Measurements from ENCODE around the gene CTPS2. TPM values are rescaled to one million over a fixed set of nuclear protein-coding genes. Genes with fewer than 3 reads are reported as not detected.

The CTPS2 gene
- total and polyA plus RNA-seq, 10 of the 15 experiments (the other 5 are each of a cell fraction or from before 2014, with no cell fraction given): 5.9 to 17.8 (median 14.2) TPM

GRCh38 chrX:16683007-16683664 is 29.3 kb downstream of the CTPS2 start:
- no peaks in the 10 kb centered on the region for H3K79me2 ChIP-seq (ENCODE audit: control insufficient read depth, insufficient read depth, low read length)
- ChIA-PET CTCF (interaction anchor here (3.5 kb wide), 1 partner anchor 13 kb away, joined by 19 read pairs; no protein-coding TSS in a partner anchor), RAD21 (ENCODE audit: unreplicated experiment) (no interaction called here), SMC1A (ENCODE audit: uncharacterized antibody, unreplicated experiment) (interaction anchor here (0.9 kb wide), 1 partner anchor 13 kb away, joined by 4 read pairs; no protein-coding TSS in a partner anchor), POLR2A (no interaction called here)
- TF ChIP-seq BACH1 (IDR thresholded peaks at IDR 0.05; ENCODE audit: borderline replicate concordance) (no peak), KAT2A (conservative IDR thresholded peaks at IDR 0.05; ENCODE audit: control insufficient read depth, low read depth, low read length) (no peak), MEF2A (IDR thresholded peaks at IDR 0.05; ENCODE audit: insufficient read depth, low read depth, low read length) (no peak), SUZ12 (IDR thresholded peaks at IDR 0.05; ENCODE audit: unreplicated experiment) (no peak), TARDBP (IDR thresholded peaks at IDR 0.05; ENCODE audit: borderline replicate concordance) (no peak), SMAD5 (IDR thresholded peaks at IDR 0.05; ENCODE audit: low read depth) (no peak), CHD4 (IDR thresholded peaks at IDR 0.05) (no peak), EP300 (IDR thresholded peaks at IDR 0.05; ENCODE audit: borderline replicate concordance in 1 of 2, control insufficient read depth in 1 of 2, low read depth in 2 of 2, low read length in 2 of 2) (no peak), SIX5 (IDR thresholded peaks at IDR 0.05; ENCODE audit: low read depth, low read length, severe bottlenecking) (no peak), TAF1 (IDR thresholded peaks at IDR 0.05; ENCODE audit: borderline replicate concordance, low read depth, low read length) (no peak), ASH2L (IDR thresholded peaks at IDR 0.05; ENCODE audit: borderline replicate concordance, low read depth) (no peak), MEF2B (IDR thresholded peaks at IDR 0.05; ENCODE audit: partially characterized antibody, poor library complexity, severe bottlenecking) (no peak), MLLT1 (IDR thresholded peaks at IDR 0.05) (no peak), RELA (IDR thresholded peaks at IDR 0.05; ENCODE audit: borderline replicate concordance, partially characterized antibody) (no peak), ZNF687 (IDR thresholded peaks at IDR 0.05) (no peak), MXI1 (IDR thresholded peaks at IDR 0.05; ENCODE audit: low read depth, low read length) (no peak)
- WGBS (ENCODE audit: insufficient coverage, insufficient replicate concordance, low lambda C conversion rate, missing lambda C conversion rate): 70% methylated on average over 7 of the region's 7 CpGs
- no peak overlapping the region for H2AFZ ChIP-seq (ENCODE audit: control insufficient read depth, low read depth, low read length)
- H3K36me3 ChIP-seq (ENCODE audit: control insufficient read depth in 2 of 2, insufficient read depth in 2 of 2, low read length in 1 of 2): peaks cover 0 to 1% of the 10 kb centered on the region in 2 experiments; a peak in 2 of 4 replicates
- FAIRE-seq (no peak), DNase-seq (ENCODE audit: low read depth, low spot score) (no peak), ATAC-seq (no peak)
- BruUV-seq (replicated peaks): no TSS peak
- H3K4me3 ChIP-seq: no peak overlapping the region
- no peaks in the 10 kb centered on the region for H3K9me3 ChIP-seq (replicated peaks; ENCODE audit: control insufficient read depth, insufficient read depth, low read length)
- H4K20me1 ChIP-seq (ENCODE audit: control insufficient read depth, insufficient read depth): no peaks in the 10 kb centered on the region
- no peaks in the 10 kb centered on the region for H3K4me1 ChIP-seq (ENCODE audit: control insufficient read depth, insufficient read depth, low read length)
- H3K9ac ChIP-seq (ENCODE audit: control insufficient read depth, insufficient read depth, low read length): no peak overlapping the region
- H3K4me2 ChIP-seq (ENCODE audit: control insufficient read depth, insufficient read depth): no peak overlapping the region
- intact Hi-C loops (cut with micrococcal nuclease; ENCODE audit: unreplicated experiment) (no loop called here), in situ Hi-C loops (cut with MboI) (no loop called here)
- no peaks in the 10 kb centered on the region; a peak in 1 of 4 replicates for H3K27me3 ChIP-seq (replicated peaks in 1 of 2; ENCODE audit: control insufficient read depth in 2 of 2, insufficient read depth in 2 of 2, low read length in 1 of 2)
- no peak overlapping the region for H3K27ac ChIP-seq (ENCODE audit: control insufficient read depth, insufficient read depth)
